ENCODE data around the gene CAMTA1.

CAMTA1 gene

DNA sequence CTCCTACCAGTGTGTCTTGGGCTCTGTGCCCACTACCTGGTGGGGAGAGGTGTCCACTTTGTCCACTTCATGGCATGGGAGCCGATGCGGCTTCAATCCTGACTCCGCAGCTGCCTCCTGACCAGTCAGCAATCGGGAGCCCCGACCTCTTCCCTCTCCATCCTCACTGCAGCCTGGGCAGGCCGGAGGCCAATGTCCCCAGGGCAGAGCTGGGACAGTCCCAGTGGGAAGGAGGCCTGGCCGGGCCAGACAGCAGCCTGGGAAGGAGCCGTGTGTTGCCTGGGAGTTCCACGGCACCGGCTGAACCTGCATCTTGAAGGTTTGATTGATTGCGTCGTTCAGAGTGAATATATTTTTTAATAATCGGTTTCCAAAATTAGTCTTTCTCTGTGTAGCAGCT lies 654.9 kb downstream of the CAMTA1 start:
- no peak overlapping the region for H3K4me3 ChIP-seq (ENCODE audit: low read depth, low read length)
- TF ChIP-seq, protein P1, sequence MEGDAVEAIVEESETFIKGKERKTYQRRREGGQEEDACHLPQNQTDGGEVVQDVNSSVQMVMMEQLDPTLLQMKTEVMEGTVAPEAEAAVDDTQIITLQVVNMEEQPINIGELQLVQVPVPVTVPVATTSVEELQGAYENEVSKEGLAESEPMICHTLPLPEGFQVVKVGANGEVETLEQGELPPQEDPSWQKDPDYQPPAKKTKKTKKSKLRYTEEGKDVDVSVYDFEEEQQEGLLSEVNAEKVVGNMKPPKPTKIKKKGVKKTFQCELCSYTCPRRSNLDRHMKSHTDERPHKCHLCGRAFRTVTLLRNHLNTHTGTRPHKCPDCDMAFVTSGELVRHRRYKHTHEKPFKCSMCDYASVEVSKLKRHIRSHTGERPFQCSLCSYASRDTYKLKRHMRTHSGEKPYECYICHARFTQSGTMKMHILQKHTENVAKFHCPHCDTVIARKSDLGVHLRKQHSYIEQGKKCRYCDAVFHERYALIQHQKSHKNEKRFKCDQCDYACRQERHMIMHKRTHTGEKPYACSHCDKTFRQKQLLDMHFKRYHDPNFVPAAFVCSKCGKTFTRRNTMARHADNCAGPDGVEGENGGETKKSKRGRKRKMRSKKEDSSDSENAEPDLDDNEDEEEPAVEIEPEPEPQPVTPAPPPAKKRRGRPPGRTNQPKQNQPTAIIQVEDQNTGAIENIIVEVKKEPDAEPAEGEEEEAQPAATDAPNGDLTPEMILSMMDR (IDR thresholded peaks at IDR 0.05; ENCODE audit: low read depth, low read length), result no peak

DNA sequence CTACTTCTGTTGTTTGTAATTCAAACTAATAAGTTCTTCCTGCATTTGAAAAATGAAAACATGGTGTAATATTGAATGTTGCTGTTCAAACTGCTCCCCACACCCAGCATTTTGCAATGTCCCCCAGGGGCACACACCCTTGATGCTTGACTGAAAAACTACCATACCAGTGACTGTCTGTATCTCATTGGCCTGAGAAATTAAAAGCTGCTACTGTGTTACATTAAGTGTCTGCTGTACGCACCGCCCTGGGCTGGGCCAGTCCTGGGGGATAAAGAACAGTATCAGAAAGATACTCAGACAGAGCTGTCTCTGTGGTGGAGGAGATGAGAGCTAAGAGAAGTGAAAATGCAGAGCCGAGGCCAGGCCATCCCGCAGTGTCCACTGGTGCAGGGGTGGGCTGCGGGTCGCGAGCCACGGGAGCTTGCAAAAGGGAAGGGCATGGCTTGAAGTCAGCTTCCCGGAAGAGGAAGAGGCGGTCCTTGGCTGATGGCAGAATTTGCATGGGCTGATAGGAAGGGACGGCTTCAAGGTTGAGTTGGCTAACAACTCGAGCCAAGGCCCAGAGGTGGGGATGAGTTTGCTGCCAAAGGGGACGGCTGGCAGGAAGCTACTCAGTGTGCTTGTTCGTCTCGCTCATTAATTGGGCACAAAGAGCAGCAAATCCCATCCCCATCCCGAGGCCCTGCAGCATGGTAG lies 656.0 kb downstream of the CAMTA1 start:
- H3K4me3 ChIP-seq (ENCODE audit: low read depth, low read length), result no peak overlapping the region
- TF ChIP-seq, protein P1 (IDR thresholded peaks at IDR 0.05; ENCODE audit: low read depth, low read length), result no peak

DNA sequence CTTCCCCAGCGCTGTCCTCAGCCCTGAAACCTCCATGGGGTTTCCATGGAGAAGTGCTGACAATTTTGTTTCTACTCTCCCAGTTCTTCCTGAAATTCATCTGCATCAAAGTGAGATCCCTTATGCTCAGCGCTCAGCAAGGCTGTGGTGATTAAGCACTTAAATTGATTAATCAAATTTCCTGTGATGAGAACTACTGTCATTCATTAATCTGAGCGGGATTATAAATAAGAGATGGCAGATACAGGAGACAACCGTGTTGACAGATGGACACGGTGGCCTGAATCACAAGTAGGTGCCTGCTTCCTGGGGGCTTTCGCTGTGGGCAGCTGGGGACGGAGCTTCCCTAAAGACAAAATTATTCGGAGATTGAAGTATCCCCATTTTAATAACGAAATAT lies 656.8 kb downstream of the CAMTA1 start:
- H3K4me3 ChIP-seq (ENCODE audit: low read depth, low read length), result no peak overlapping the region
- TF ChIP-seq, protein P1 (IDR thresholded peaks at IDR 0.05; ENCODE audit: low read depth, low read length), result no peak

DNA sequence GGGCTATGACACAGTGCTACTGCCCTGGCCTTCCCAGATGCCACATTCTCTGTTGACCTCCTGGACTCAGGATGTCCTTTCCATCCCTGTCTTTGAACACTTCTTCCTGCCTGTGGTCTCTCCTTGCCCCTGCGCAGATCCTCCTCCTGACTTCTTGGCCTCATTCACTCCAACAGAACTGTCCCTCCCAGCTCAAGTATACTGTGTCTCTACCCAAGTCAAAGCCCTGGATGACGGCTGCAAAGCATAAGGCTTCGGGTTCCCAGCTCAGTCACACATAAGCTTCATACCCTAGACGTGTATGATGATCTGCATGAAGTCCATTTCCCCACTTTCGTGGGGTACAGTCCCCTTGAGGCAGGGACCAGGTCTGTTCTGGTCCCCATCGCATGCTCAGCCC lies 657.7 kb downstream of the CAMTA1 start:
- TF ChIP-seq, protein P1 (IDR thresholded peaks at IDR 0.05; ENCODE audit: low read depth, low read length), result no peak
- no peak overlapping the region for H3K4me3 ChIP-seq (ENCODE audit: low read depth, low read length)

DNA sequence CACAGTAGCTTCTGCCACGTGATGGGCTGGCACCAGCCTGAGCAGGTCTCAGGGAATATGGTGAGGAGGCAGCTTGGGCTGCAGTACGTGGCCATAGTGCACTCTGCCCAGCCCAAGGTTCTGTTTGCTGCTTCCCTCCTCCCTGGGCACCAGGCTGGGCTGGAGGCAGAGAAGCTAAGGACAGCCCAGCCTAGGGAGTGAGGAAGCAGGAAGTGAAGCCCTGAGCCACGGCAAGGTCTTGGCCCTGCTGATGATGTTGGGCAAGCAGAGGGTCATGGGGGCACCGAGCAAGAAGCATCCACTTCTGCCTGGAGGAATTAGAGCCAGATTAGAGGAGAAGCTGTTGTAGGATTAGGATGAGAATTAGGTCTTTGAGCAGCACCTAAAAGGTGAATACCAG lies 659.1 kb downstream of the CAMTA1 start:
- no peak overlapping the region for H3K4me3 ChIP-seq (ENCODE audit: low read depth, low read length)
- TF ChIP-seq, protein P1 (IDR thresholded peaks at IDR 0.05; ENCODE audit: low read depth, low read length), result no peak

DNA sequence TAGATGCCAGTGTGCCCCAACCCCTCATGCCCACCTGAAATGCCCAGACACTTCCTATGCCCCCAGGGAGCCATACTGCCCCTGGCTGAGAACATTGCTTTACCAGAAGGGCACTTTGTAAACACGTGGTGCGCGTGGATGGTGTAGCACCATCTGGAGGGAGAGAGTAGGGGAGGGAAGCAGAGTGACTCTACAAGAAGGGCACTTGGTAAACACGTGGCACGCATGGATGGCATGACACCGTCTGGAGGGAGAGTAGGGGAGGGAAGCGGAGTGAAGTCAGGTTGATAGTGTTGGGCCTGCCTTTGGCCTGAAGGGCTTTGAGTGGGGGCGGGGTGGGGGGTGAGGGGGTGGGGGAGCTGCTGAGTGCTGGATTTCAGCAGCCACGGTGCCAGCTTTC lies 661.8 kb downstream of the CAMTA1 start:
- no peak overlapping the region for H3K4me3 ChIP-seq (ENCODE audit: low read depth, low read length)
- TF ChIP-seq, protein P1 (IDR thresholded peaks at IDR 0.05; ENCODE audit: low read depth, low read length), result no peak

DNA sequence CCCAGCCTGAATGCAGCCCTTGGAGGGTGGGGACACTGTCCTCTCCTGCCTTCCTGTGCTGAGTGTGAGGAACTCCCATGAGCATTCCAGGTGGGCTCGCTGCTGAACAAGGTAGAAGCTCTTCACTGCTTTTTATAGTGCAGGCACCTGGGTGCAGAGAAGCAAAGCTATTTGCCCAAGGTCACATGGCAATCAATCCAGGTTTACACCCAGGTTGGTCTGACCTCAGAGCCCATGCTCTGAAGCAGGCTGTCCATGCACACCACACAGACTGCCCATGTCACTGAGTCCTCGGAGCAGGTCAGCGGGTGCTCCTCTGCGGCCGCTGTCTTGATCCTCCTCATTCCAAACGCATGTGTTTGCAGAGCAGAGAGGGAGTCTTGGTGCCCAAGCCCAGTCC lies 662.5 kb downstream of the CAMTA1 start:
- no peak overlapping the region for H3K4me3 ChIP-seq (ENCODE audit: low read depth, low read length)
- TF ChIP-seq, protein P1 (IDR thresholded peaks at IDR 0.05; ENCODE audit: low read depth, low read length), result no peak

Measured in WI38 (cell line).